T-helper 2 cell treated with Interferon-gamma antibody and Interleukin-4, amounts not matched to agents 5 μg/mL and 100 μg/mL, for 36 hours (primary cell): ENCODE results near the gene ITPR1.

Experiments
- DNase-seq: peaks from one replicate; pipeline ENCODE4 v3.0.0; 2021; ENCODE audit warnings: low spot score
- H3K27ac Mint-ChIP-seq: one replicate; pipeline ENCODE4 v1.8.0; 2021; ENCODE audit warnings: mild to moderate bottlenecking, mixed read lengths
- H3K27me3 Mint-ChIP-seq: one replicate; pipeline ENCODE4 v1.8.0; 2021; ENCODE audit warnings: low read depth, mixed read lengths
- H3K36me3 Mint-ChIP-seq: one replicate; pipeline ENCODE4 v1.8.0; 2021; ENCODE audit warnings: low read depth, mixed read lengths
- H3K4me1 Mint-ChIP-seq: one replicate; pipeline ENCODE4 v1.8.0; 2021; ENCODE audit warnings: low read depth, mixed read lengths
- H3K4me3 Mint-ChIP-seq: one replicate; pipeline ENCODE4 v1.8.0; 2022; ENCODE audit warnings: mild to moderate bottlenecking, moderate library complexity, mixed read lengths
- H3K9me3 Mint-ChIP-seq: one replicate; pipeline ENCODE4 v1.8.0; 2021; ENCODE audit warnings: mixed read lengths

ITPR1 gene

GRCh38 chr3:4845882-4846281, 352.7 kb downstream of the ITPR1 start:
- no peak for DNase-seq
- peaks cover 3% of the 10 kb centered on the region for H3K27me3 Mint-ChIP-seq
- peak overlapping the region; percentile 75 for H3K27ac Mint-ChIP-seq
- peak overlapping the region; percentile 61 for H3K4me3 Mint-ChIP-seq
- H3K4me1 Mint-ChIP-seq = peaks cover 86% of the 10 kb centered on the region
- H3K9me3 Mint-ChIP-seq = peaks cover 7% of the 10 kb centered on the region
- H3K36me3 Mint-ChIP-seq = peaks cover 45% of the 10 kb centered on the region

- Mint-ChIP-seq H3K27ac (peak overlapping the region; percentile 56), H3K4me1 (peaks cover 86% of the 10 kb centered on the region), H3K4me3 (peak overlapping the region; percentile 7), H3K27me3 (peaks cover 3% of the 10 kb centered on the region), H3K36me3 (peaks cover 40% of the 10 kb centered on the region), H3K9me3 (peaks cover 7% of the 10 kb centered on the region)
- DNase-seq = no peak
Measured at GRCh38 chr3:4846543-4846942, 353.4 kb downstream of the ITPR1 start.

DNA sequence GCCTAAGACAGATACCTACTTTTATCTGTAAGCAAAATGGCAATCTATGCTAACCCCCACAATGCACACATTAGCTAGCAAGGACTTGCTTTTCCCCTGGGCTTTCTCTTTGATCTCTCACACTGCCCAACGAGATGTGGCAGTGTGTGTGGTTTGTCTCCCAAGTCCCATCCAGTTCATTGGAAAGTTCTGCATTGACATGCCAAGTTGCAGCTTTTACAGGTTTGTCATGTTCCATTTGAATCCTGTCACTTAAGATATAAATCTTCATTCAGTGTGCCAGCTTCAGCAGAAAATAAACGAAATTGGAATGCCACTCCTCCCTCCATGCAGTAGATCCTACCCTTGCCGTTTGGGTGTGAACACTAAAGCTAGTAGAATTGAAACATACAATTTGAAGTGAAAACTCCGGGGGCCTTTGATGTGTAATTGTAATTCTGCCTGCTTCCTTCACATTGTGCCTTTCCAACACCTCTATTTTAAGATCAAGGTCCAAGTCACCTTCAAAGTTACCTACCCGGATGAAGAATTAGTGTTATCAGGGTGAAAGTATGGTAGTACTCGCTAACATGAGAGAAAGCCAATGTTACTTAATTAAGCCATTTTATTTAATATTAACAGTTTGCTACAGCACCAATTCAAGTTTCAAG, 355.2 kb downstream of the ITPR1 start:
- peaks cover 28% of the 10 kb centered on the region for H3K36me3 Mint-ChIP-seq
- H3K9me3 Mint-ChIP-seq = peaks cover 6% of the 10 kb centered on the region
- H3K4me1 Mint-ChIP-seq = peaks cover 83% of the 10 kb centered on the region
- H3K27me3 Mint-ChIP-seq = peaks cover 3% of the 10 kb centered on the region
- H3K27ac Mint-ChIP-seq = peak overlapping the region; percentile 23
- H3K4me3 Mint-ChIP-seq = peak overlapping the region; percentile 45
- no peak for DNase-seq

GRCh38 chr3:4849136-4849535, 356.0 kb downstream of the ITPR1 start:
- Mint-ChIP-seq H3K27ac (peak overlapping the region; percentile 95), H3K27me3 (peaks cover 3% of the 10 kb centered on the region), H3K4me3 (peak overlapping the region; percentile 18), H3K9me3 (no peaks in the 10 kb centered on the region), H3K4me1 (peaks cover 84% of the 10 kb centered on the region), H3K36me3 (peaks cover 28% of the 10 kb centered on the region)
- no peak for DNase-seq

GRCh38 chr3:4849739-4850138, 356.6 kb downstream of the ITPR1 start:
- Mint-ChIP-seq H3K27me3 (peaks cover 3% of the 10 kb centered on the region), H3K4me3 (peak overlapping the region; percentile 81), H3K9me3 (no peaks in the 10 kb centered on the region), H3K27ac (peak overlapping the region; percentile 95), H3K4me1 (peaks cover 81% of the 10 kb centered on the region), H3K36me3 (peaks cover 28% of the 10 kb centered on the region)
- no peak for DNase-seq

DNA sequence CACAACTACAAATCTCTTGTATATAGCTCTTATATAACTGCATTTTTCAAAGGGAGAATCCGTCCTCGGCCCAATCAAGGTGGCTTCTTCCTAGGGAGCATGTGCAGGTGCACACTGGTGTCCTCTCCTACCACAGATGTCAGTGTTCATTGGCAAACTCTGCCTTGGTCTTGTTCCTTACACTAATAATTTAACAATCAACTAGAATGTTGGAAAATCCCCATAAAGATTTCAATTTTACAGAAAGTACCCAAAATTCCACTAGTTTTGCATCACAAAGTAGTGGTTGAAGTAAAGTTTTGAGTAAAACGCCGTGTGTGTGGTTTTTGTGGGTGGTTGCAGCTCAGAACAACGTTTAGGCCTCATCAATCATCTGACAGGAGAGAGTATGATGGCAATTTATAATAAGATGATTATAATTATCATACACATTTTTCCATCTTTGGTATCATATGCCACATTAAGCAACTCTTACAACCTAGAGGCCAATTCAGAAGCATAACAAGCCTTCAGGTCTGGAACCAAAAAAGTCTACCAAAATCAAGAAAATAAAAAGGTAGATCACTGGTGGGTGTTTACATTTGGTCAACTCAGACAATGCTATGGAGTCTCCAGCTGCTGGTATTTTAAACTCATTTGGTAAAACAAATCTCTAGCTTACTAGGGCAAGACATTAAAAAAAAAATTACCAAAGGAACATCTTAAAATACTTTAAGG, 357.2 kb downstream of the ITPR1 start:
- Mint-ChIP-seq H3K36me3 (peaks cover 27% of the 10 kb centered on the region), H3K27me3 (peaks cover 3% of the 10 kb centered on the region), H3K4me1 (peaks cover 80% of the 10 kb centered on the region), H3K4me3 (peak overlapping the region; percentile 81), H3K27ac (peak overlapping the region; percentile 95), H3K9me3 (peaks cover 4% of the 10 kb centered on the region)
- peak; percentile 77 for DNase-seq

DNA sequence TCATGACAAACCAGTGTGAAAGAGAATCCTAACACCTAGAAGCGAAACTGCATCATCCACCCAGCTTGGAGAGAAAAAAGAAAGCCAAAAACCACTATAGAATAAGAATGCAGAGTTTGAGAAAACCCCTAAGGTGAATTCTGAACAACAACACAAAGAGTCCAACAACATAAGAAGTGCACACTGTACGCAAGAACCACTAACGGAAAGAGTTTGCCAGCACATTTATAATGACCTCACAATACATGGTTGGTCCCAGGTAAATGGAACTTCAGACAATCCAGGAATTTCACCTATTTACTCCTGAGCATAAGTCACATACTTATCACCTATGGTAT, 357.7 kb downstream of the ITPR1 start:
- Mint-ChIP-seq H3K27ac (peak overlapping the region; percentile 95), H3K9me3 (peaks cover 4% of the 10 kb centered on the region), H3K27me3 (peaks cover 3% of the 10 kb centered on the region), H3K36me3 (peaks cover 31% of the 10 kb centered on the region), H3K4me1 (peaks cover 79% of the 10 kb centered on the region), H3K4me3 (peak overlapping the region; percentile 81)
- peak; percentile 61 for DNase-seq

DNA sequence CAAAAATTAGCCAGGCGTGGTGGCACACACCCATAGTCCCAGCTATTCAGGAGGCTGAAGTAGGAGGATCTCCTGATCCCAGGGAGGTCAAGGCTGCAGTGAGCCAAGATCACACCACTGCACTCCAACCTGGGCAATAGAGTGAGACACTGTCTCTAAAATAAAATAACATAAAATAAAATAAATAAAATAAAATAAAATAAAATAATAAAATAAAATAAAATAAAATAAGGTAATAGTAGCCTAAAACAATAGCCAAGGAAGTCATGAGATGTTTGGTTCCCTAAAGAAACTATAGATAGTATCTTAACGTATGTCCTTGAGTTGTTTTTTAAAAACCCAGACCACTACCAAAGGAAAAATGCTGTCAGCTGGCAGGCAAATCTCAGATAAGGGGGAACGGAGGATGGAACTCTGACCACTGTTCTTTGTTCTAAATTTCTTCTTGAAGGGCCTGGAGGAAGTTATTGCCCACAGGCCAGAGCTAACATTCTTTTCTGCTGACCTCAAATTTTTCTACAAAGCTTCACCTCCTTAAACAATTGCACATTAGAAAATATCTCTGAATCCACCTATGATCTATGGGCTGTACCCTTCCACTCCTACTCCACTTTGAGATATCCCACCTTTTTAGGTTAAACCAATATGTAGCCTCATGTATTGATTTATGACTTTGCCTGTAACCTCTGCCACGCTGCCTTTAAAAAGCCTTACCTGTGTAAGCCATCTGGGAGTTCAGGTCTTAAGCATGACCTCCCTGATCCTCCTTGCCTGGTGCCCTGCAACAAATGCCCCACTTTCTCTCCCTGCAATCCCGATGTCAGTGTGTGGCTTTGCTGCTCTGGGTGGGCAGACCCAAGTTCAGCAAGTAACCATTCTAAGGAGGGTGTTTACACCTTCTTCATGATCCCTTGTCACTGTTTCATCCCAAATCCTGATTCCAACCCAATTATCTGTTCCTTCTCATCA, 359.9 kb downstream of the ITPR1 start:
- H3K27me3 Mint-ChIP-seq = peaks cover 3% of the 10 kb centered on the region
- DNase-seq = no peak
- peak overlapping the region; percentile 32 for H3K4me3 Mint-ChIP-seq
- H3K36me3 Mint-ChIP-seq = peaks cover 44% of the 10 kb centered on the region
- peak overlapping the region; percentile 64 for H3K27ac Mint-ChIP-seq
- H3K9me3 Mint-ChIP-seq = peaks cover 4% of the 10 kb centered on the region
- peaks cover 74% of the 10 kb centered on the region for H3K4me1 Mint-ChIP-seq

DNA sequence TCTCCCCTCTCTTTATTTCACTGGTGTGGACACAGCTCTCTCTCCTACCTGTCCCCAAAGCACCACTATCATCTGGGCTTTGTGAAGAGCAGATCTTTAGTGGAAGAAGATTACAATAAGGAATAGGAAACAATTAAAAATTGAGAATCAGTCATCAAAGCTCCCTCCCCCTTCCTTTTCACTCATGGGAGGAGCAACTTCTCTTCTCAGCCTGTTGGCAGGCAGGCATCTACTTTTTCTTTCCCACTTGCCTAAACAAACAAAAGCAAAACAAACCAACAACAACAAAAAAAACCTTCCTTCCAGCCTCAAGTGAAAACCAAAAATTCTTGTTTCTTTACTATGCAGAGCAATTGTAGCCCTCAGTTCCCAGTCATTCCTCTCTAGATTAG, 360.6 kb downstream of the ITPR1 start:
- peaks cover 68% of the 10 kb centered on the region for H3K4me1 Mint-ChIP-seq
- no peaks in the 10 kb centered on the region for H3K27me3 Mint-ChIP-seq
- DNase-seq = no peak
- H3K4me3 Mint-ChIP-seq = peak overlapping the region; percentile 32
- peaks cover 42% of the 10 kb centered on the region for H3K36me3 Mint-ChIP-seq
- peaks cover 4% of the 10 kb centered on the region for H3K9me3 Mint-ChIP-seq
- H3K27ac Mint-ChIP-seq = peak overlapping the region; percentile 64

DNA sequence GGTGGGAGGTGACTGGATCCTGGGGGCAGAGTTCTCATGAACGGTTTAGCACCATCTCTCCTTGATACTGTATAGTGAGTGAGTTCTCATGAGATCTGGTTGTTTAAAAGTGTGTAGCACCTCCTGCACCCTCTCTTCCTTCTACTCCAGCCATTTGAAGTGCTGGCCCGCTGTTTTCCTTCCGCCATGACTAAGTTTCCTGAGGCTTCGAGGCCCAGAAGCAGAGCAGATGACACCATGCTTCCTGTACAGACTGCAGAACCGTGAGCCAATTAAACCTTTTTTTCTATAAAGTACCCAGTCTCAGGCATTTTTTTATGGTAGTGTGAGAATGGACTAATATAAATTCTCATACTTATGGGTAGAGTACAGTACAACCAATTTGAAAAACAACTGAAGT, 362.5 kb downstream of the ITPR1 start:
- peaks cover 51% of the 10 kb centered on the region for H3K4me1 Mint-ChIP-seq
- H3K4me3 Mint-ChIP-seq = no peak overlapping the region
- no peak overlapping the region for H3K27ac Mint-ChIP-seq
- no peak for DNase-seq
- H3K36me3 Mint-ChIP-seq = peaks cover 46% of the 10 kb centered on the region
- peaks cover 8% of the 10 kb centered on the region for H3K9me3 Mint-ChIP-seq
- no peaks in the 10 kb centered on the region for H3K27me3 Mint-ChIP-seq

DNA sequence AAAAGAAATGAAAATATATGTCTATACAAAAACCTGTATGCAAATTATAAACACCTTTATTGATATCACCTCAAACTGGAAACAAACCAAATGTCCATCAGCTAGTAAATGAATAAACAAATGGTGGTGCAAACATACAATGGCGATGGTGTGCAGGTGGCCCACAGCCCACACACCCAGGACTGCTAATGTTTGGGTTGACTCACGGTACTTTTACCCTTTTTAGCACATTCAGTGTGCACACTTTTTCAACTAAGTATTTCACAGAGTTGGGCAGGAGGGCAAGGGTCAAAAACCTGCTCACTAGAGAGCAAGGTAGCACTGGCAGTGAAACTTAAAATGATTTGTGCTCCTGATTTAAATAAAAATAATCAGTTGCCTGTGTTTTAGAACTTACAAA, 363.0 kb downstream of the ITPR1 start:
- DNase-seq = no peak
- peaks cover 46% of the 10 kb centered on the region for H3K4me1 Mint-ChIP-seq
- H3K27me3 Mint-ChIP-seq = no peaks in the 10 kb centered on the region
- no peak overlapping the region for H3K4me3 Mint-ChIP-seq
- peaks cover 48% of the 10 kb centered on the region for H3K36me3 Mint-ChIP-seq
- peaks cover 10% of the 10 kb centered on the region for H3K9me3 Mint-ChIP-seq
- H3K27ac Mint-ChIP-seq = no peak overlapping the region

DNA sequence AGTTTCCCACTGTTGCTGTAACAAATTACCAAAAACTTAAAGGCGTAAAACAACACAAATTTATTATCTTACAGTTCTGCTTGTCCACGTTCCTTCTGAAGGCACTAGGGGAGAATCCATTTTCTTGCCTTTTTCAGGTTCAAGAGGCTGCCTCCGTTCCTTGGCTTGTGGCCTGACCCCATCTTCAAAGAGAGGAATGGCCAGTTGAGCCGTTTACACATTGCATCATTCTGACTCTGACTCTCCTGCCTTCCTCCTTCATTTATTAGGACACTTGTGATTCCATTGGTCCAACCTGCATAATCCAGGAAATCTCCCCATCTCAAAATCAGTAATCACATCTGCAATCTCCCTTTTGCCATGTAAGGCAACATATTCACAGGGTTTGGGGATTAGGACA, 363.4 kb downstream of the ITPR1 start:
- H3K4me3 Mint-ChIP-seq = no peak overlapping the region
- no peak for DNase-seq
- H3K36me3 Mint-ChIP-seq = peaks cover 52% of the 10 kb centered on the region
- H3K27me3 Mint-ChIP-seq = no peaks in the 10 kb centered on the region
- H3K9me3 Mint-ChIP-seq = peaks cover 14% of the 10 kb centered on the region
- peaks cover 42% of the 10 kb centered on the region for H3K4me1 Mint-ChIP-seq
- no peak overlapping the region for H3K27ac Mint-ChIP-seq

- H3K27me3 Mint-ChIP-seq = no peaks in the 10 kb centered on the region
- peaks cover 18% of the 10 kb centered on the region for H3K9me3 Mint-ChIP-seq
- H3K4me3 Mint-ChIP-seq = no peak overlapping the region
- H3K36me3 Mint-ChIP-seq = peaks cover 56% of the 10 kb centered on the region
- DNase-seq = no peak
- H3K4me1 Mint-ChIP-seq = peaks cover 38% of the 10 kb centered on the region
- no peak overlapping the region for H3K27ac Mint-ChIP-seq
Measured at GRCh38 chr3:4856986-4857385, 363.8 kb downstream of the ITPR1 start.

DNA sequence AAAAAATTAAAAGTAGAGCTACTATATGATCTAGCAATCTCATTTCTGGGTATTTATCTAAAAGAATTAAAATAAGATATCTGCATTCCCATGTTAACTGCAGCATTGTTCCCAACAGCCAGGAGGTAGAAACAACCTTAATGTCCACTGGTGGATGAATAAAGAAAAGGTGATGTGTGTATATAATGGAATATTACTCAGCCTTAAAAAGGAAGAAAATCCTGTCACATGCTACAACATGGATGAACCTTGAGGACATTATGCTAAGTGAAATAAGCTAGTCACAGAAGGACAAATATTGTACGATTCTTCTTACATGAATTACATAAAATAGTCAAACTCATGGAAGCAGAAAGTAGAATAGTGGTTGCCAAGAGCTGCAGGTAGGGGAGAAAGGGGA, 366.6 kb downstream of the ITPR1 start:
- DNase-seq = no peak
- H3K9me3 Mint-ChIP-seq = peaks cover 42% of the 10 kb centered on the region
- H3K27me3 Mint-ChIP-seq = no peaks in the 10 kb centered on the region
- no peak overlapping the region for H3K27ac Mint-ChIP-seq
- H3K36me3 Mint-ChIP-seq = peaks cover 71% of the 10 kb centered on the region
- H3K4me3 Mint-ChIP-seq = no peak overlapping the region
- H3K4me1 Mint-ChIP-seq = peaks cover 22% of the 10 kb centered on the region
